NCI-H510A (cell line): Measurements from ENCODE around the gene AKR1D1.
"Not testable (repeated sequence)": the region's sequence is repeated elsewhere in the genome, so short reads cannot be mapped to it uniquely, and the experiment has no call there.

Experiments
- DNase-seq: peaks from one replicate; lab custom pipeline; 2025; lab: John Stamatoyannopoulos, UW

Gene AKR1D1

DNA sequence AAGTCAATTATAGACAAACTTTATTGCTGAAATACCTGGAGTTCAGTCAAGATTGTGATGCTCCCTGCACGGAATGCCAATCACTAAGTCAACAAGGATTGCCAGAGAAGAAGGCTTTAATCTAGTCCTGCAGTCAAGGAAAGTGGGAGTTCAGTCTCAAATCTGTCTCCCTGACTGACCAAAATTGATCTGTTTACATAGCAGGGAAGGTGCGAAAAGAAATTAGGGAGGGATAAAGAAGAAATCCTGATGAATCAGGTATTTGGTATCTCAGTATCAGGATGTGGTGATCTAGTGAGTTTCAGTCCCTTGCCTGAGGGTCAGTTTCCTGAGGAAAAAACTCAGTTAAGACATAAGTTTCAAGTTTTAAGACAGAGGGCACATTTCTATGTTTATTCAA, 2.1 kb upstream of the AKR1D1 start:
- DNase-seq = no peak

DNA sequence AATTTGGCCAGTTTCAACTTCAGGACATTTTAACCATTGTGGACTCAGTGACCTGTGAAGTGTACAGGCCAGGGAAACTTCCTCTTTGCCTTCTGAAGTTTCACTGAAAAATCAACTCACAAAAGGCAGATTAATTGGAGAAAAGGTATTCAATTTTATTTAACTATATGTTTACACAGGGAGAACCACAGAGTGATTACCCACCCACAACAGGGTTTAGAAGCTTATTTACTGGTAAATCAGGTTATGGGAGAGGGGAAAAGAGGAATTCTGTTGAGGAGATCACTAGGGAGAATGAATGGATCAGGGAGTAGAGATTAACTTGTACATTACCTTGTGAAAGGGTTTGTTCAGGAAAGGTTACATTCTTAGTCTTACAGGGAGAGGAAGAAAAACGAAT, 1.7 kb upstream of the AKR1D1 start:
- DNase-seq = no peak

DNA sequence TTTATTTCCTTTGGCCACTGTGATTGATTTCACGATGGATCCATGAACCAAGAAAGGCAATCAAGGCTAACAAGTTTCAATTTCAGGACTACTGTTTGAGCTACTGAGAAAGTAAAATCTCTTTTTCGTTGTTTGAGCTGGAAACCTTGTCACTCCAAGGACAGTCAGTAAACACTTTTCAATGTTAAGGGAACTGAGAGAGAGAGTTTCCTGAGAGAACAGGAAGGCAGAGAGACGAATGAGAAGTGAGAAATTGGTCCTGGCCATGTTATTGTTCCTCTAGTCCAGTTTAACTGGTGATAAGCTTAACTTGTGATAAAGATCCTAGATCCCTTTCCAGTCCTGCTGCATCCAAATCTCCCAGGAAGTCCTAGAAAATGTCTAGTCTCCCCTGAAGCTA, 909 bp upstream of the AKR1D1 start:
- no peak for DNase-seq

DNA sequence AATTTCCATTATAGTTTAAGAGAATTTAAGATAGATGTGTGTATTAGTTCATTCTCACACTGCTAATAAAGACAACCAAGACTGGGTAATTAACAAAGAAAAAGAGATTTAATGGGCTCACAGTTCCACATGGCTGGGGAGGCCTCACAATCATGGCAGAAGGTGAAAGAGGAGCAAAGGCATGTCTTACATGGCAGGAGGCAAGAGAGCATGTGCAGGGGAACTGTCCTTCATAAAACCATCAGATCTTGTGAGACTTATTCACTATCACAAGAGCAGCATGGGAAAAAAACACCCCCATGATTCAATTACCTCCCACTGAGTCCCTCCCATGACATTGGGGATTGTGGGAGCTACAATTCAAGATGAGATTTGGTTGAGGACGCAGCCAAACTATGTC, 473 bp upstream of the AKR1D1 start:
- DNase-seq = not testable (repeated sequence)

DNA sequence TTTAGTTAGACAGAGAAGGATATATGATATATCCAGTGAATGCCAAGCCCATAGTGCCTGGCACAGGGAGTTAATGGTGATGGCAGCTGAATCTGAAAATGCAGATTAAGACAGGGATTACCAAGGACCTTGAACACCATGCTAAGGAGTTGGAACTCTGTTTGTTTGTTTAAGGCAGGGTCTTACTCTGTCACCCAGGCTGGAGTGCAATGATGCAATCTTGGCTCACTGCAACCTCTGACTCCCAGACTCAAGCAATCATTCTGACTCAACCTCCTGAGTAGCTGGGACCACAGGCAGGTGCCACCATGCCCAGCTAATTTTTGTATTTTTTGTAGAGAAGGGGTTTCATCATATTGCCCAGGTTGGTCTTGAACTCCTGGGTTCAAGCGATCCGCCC, 1.6 kb downstream of the AKR1D1 start:
- no peak for DNase-seq

DNA sequence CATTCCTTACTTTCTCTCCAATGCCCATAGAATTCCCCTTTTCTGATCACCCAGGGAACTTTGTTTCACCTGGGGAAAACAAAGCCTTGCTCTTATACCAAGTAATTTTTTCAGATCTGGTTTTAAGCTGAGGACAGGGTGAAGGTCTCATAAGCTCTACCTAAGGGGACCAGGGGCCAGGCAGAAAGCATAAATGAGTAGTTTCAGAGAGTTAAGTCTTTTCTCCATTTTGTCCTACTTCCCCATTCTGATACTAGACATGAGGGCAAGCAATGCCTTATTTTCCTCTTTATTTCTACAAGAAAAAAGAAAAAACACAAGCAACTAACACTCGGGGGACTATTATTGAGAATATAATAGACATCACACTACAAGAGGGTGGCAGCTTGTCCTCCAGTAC, 2.9 kb downstream of the AKR1D1 start:
- DNase-seq = no peak

DNA sequence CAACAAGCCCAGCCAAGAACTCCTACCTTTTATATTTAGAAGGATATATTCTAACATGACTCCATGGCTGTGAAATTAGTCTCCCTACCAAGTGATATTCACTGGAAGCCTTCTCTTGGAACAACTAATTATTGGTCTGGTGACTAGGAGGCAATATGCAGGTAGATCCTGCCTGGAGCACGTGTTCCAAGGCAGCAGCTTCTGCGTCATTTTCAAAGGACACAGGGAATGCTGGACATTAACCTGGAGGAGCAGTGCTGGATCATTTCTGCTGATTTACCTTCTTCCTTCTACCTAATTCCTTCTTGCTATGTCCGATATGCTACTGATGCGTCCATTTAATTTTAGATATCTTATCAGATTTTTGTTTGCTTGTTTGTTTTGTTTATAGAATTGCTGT, 5.6 kb downstream of the AKR1D1 start:
- no peak for DNase-seq

DNA sequence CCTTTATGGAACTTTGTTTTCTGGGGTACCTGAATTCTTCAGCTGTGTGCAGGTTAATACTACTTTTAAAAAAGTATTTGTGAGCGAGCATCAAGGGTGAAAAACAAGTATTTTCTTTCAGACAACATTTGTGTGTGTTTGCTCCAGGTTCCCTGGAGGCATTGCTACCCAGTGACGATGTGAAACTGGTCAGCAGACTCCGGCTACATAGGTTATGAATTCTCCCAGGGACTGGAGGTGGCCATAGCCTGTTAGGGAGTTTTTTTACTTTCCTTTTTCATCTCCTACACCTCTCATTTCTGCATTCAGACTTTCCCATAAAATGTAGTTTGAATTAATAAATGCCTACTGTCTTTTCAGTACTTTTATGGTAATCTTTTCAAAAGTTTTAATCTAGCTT, 7.6 kb downstream of the AKR1D1 start:
- no peak for DNase-seq

DNA sequence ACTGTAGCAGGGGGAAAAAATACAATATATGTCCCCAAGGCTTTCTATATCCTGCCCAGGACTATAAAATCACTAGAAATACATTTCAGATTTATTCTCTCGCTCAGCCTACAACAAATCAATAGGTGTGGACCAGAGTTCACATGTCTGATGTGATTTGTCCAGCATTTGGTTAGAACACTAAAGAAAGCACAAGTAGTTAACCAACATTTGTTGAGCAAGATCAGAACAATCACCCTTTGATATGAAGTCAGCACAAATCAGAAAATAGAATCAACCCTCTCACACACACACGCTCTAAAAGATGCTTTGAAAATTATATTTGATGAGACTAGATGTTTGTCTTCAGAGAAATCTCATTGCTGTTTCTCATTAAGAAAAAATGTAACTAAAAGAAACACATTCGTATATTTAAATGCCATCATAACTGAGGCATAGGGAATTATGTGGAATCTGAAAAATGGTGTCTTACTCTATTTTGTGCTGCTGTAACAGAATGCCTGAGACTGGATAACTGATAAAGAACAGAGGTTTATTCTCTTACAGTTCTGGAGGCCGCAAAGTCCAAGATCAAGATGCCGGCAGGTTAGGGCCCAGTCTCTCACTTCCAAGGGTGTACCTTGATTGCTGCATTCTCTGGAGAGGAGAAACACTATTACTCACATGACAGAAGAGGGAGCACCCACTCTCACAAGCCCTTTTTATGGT, 10.5 kb downstream of the AKR1D1 start:
- DNase-seq = no peak

DNA sequence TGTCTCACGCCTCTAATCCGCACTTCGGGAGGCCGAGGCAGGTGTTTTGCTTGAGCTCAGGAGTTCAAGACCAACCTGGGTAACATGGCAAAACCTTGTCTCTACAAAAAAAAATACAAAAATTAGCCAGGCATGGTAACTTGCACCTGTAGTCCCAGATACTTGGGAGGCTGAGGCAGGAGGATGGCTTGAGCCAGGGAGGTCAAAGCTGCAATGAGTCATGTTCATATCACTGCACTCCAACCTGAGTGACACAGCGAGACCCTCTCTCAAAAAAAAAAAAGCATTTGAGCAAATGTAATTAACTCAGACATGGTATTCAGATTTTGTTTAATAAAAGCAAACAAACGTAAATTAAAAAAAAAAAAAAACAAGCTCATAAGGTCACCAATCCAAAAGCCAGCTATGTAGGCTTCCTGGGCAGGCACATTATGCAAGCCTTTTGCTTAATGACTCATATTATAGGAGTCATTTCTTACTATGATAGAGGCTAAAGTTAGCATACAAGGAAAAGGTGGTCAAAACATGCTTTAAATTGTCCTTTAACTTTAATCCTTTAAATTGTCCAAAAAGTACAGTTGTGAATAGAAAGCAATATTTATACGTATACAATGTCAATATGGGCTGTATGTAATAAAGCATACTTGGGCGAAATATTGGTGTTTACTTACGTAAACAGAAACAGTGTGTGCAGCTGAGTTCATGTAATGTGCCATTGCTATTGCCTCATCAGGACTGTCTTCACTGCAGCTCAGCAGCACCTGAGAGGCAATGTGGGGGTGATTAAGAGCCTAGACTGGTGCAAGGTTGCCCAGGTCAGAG, 13.0 kb downstream of the AKR1D1 start:
- no peak for DNase-seq

DNA sequence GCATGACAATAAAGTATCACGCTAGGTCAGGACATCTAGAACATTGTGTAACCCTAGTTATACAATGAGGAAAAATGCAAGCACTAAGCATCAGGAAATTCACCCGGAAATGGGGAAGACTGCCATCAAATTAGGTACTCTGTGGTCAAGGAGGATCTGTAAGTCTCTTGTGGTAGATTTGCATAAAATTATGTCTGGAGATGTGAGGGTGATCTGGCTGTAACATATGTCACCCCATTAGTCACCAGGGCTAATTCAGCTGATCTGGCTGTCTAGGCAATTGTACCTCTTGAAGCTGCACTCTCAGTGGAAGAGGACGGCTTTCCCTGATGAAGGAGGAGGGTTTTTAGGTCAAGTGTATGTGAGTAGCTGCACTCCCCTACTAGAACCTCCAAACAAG, 14.8 kb downstream of the AKR1D1 start:
- DNase-seq = no peak

DNA sequence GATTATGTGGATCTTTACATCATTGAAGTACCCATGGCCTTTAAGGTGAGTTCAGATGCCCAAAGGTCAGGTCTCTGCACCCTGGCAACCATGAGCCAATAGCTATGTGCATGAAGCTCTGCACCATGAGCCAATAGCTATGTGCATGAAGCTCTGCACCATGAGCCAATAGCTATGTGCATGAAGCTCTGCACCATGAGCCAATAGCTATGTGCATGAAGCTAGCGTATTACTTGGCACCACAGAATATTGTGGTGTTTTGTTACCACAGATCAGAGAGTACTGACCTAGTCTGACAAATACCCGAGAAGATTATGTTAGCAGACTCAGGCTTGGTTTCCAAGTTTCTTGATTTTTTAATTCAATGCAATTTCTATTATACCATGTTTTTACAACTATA, 15.6 kb downstream of the AKR1D1 start:
- not testable (repeated sequence) for DNase-seq

DNA sequence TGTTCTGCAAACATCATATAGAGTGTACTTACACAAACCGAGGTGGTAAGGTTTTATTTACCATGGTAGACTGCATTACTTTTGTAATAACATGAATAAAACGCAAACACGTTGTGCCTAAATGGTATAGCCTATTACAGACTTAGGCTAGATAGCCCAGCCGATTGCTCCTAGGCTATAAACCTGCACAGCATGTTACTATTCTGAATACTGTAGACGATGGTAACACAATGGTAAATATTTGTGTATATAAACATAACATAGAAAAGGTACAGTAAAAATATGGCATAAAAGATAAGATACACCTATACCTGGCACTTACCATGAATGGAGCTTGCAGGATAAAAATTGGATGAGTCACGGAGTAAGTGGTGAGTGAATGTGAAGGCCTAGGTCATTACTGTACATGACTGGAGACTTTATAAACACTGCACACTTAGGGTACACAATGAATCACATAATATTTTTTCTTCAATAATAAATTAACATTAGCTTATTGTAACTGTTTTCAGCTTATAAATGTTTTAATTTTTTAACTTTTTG, 16.3 kb downstream of the AKR1D1 start:
- DNase-seq = no peak

DNA sequence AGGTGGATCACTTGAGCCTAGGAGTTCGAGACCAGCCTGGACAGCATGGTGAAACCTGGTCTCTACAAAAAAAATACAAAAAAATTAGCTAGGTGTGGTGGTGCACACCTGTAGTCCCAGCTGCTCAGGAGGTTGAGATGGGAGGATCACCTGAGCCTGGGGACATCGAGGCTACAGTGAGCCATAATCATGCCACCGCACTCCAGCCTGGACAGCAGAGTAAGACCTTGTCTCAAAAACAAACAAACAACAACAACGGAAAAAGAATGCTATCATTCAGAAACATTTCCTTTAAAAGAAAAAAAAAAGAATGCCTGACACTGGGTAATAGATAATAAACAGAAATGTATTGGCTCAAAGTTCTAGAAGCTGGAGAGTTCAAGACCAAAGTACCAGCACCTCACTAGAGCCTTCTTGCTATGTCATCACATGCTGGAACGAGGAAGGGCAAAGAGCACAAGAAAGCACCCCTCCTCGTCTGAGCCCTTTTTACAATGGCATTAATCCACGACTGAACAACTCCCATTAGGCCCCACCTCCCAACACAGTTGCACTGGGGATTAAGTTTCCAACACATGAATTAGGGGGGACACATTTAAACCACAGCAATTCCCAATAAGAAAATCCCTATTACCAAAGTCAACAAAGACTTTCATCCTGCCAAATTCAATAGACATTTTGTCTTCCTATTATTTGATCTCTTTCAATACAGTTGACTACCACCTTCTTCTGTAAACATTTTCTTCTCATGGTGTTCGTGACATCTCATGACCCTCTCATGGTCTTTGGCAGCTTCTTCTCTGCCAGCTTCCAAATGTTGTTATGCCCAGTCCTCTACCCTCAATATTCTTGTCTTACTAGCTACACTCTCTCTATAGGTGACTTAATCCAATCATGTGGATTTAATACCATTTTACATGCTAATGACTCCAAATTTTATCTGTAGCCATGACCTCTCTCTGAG, 20.0 kb downstream of the AKR1D1 start:
- no peak for DNase-seq

DNA sequence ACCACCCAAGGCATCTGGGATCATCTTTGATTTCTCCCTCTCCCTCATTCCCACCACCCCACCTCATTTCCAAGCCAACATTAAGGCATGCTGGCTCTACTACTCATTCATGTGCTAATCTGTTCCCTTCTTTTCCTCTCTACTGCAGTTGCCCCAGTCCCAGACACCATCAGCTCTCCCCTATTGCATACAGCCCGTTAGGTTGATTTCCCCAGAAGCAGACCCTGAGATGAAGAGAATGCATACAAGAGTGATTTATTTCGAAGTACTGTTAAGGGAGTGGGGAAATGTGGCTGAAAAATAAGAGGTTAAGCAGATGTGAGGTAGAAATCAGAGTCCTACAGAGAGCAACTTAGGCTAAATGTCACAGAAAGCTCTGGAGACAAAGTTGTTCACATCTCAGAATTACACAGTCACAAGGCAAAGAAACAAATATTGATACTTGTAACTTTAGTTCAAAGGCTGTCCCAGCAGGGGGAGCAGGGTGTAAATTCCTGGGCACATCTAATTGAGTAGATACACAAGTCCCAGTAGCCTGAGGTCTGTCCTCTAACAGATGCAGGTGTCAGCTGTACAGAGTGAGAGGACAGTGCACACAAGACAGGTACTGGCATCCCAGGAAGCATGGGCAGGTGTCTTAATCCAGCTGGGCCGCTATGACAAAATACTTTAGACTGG, 20.9 kb downstream of the AKR1D1 start:
- no peak for DNase-seq

DNA sequence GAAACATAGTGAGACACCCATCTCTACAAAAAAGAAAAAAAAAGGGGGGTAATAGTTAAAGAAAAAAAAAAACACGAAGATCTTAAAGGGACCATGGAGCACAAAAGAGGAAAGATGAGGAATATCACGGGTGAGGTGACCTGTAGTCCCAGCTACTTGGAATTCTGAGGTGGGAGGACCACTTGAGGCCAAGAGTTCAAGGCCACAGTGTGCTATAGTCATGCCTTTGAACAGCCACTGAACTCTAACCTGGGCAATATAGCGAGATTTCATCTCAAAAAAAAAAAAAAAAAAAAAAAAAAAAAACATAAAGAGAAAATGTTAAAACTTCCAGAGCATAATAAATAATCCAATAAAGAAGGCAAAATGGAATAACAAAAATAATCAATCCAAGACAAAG, 23.6 kb downstream of the AKR1D1 start:
- DNase-seq = no peak

DNA sequence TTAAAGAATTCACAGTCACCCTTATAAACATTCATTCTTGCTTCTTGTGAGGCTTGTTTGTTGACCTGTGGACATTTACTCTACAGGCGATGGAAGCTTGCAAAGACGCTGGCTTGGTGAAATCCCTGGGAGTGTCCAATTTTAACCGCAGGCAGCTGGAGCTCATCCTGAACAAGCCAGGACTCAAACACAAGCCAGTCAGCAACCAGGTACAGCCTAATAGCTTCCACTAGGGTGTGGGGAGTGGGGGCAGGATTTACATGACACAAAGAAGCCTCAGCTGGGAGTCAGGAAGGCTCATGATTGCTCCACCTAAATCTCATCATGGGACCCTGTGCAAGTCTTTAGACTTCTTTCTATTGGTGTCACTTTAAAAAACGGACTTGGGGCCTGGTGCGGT, 29.0 kb downstream of the AKR1D1 start:
- no peak for DNase-seq

DNA sequence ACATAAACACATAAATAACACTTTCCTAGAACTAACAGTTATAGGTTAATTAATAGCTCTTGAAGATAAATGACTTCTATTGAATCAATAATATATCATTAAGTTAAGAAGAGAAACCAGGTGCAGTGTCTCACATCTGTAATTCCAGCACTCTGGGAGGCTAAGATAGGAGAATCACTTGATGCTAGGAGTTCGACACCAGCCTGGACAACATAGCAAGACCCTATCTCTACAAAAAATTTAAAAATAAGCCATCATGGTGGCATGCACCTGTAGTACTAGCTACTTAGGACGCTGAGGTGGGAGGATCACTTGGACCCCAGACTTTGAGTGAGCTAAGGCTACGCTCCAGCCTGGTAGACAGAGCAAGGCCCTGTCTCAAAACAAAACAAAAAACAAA, 38.8 kb downstream of the AKR1D1 start:
- no peak for DNase-seq

DNA sequence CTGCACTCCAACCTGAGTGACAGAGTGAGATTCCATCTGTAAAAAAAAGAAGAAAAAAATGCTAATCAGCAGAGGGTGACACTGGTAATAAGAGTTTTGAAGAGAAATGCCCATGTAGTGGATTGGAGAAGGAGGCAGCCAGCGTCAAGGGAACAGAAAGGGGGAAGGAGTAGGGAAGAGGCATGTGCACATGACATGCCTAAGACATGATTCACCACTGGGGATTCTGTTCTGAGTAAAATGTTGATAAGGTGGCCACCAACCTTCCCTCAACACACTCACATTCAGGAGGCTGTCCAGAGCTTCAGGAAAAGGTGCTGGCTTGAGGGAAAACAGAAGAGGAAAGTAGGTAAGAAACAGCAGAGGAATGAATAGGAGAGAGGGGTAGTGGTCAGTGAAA, 39.9 kb downstream of the AKR1D1 start:
- no peak for DNase-seq

DNA sequence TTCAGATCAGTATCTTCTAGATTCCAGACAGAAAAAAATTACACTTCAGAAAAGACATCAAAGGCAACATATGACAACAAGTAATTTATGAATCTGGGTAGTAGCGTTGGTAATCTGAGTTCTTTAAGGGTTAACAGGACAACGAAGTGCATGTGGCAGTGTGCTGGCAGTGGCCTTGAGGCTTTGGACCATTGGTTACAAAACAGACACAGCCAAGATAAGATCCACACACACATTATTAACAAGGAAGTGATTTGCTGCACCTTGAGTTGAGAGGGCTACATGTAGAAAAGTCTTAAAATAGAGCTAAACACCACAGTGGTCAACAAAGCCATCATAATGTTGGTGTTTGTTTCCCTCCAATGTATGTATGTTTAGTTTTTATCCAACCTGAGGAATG, 40.6 kb downstream of the AKR1D1 start:
- DNase-seq = no peak

DNA sequence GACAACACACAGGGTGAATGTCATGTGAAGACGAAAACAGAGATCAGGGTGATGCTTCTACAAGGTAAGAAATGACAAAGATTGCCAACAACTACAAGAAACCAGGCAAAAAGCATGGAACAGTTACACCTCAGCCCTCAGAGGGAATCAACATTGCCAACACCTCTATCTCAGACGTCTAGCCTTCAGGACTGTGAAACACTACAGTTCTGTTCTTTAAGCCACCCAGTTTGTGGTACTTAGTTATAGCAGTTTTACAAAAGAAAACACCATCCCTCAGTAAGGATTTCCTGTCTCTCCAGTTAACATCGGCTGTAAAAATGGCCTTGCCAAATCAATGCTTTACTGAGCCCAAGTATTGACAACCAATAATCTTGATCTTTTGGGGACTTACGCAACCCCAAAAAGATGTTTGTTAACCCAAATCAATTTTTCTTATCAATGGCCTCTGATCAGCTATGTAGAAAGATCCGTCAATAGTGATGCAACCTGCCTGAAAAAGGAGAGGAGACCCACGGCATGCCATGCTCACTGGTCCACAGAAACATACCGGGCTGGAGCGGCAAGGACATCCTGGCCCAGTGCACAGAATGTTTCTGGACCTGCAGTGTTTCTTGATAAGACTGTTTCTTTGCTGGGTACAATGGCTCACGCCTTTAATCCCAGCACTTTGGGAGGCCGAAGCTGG, 44.0 kb downstream of the AKR1D1 start:
- DNase-seq = no peak
